SK-N-SH (cell line): ENCODE data around the gene COL23A1. TPM values are rescaled to one million over a fixed set of nuclear protein-coding genes. Genes with fewer than 3 reads are reported as not detected.

Experiments
- CTCF ChIA-PET: fragments of 300-600, 350-600 bp; formaldehyde crosslinking; extraction: SDS; loops from one replicate; lab custom pipeline; 2021; lab: Yijun Ruan, JAX
- POLR2A ChIA-PET: fragments of 350-600 bp; sonication (Branson Sonifier 250); formaldehyde crosslinking; extraction: SDS; loops from one replicate; lab custom pipeline; 2020; ENCODE audit warnings: antibody characterized with exemption, inconsistent platforms; lab: Yijun Ruan, JAX
- DNase-seq: peaks from one replicate; pipeline ENCODE4 v3.0.0; 2012
- H2AFZ ChIP-seq: fragments of 200-600 bp; sonication (generic); 2 replicates; pipeline ENCODE4 v1.8.1; 2016; ENCODE audit warnings: antibody characterized with exemption, mild to moderate bottlenecking, low read depth
- H3F3A ChIP-seq: fragments of 200-600 bp; sonication (generic); replicated peaks from 2 replicates; pipeline ENCODE3; 2016; ENCODE audit warnings: antibody characterized with exemption, mild to moderate bottlenecking; ENCODE audit not compliant: insufficient read depth
- H3K27ac ChIP-seq, 2 experiments: fragments of 200-500 bp in 1 of 2; fragments of 200-600 bp in 1 of 2; sonication (Bioruptor generic) in 1 of 2; sonication (generic), shearing (Covaris generic) in 1 of 2; 2 replicates each; pipeline versions ENCODE4 v1.5.1 to v1.6.1; 2014 to 2016; ENCODE audit warnings: low read depth in 2 of 2, inconsistent platforms in 1 of 2, low read length in 1 of 2, mild to moderate bottlenecking in 1 of 2, mixed read lengths in 1 of 2
- H3K27me3 ChIP-seq: fragments of 200-600 bp; sonication (generic), shearing (Covaris generic); 2 replicates; pipeline ENCODE4 v1.6.1; 2016; ENCODE audit warnings: mixed run types; ENCODE audit not compliant: insufficient read depth
- H3K36me3 ChIP-seq, 2 experiments: fragments of 200-500 bp in 1 of 2; fragments of 200-600 bp in 1 of 2; sonication (Bioruptor generic) in 1 of 2; sonication (generic) in 1 of 2; replicated peaks in 1 of 2; 2 replicates each; pipeline versions ENCODE3 to v1.5.1; 2014 to 2016; ENCODE audit warnings: low read length in 1 of 2, mild to moderate bottlenecking in 1 of 2; ENCODE audit not compliant: insufficient read depth in 2 of 2, control insufficient read depth in 1 of 2
- H3K4me1 ChIP-seq, 2 experiments: fragments of 200-500 bp in 1 of 2; fragments of 200-600 bp in 1 of 2; sonication (Bioruptor generic) in 1 of 2; sonication (generic), shearing (Covaris generic) in 1 of 2; 2 replicates each; pipeline versions ENCODE4 v1.5.1 to v1.6.1; 2014 to 2016; ENCODE audit warnings: low read depth in 1 of 2, low read length in 1 of 2, mixed run types in 1 of 2; ENCODE audit not compliant: insufficient read depth in 2 of 2, control insufficient read depth in 1 of 2
- H3K4me2 ChIP-seq: fragments of 200-600 bp; sonication (generic), shearing (Covaris generic); 2 replicates; pipeline ENCODE4 v1.6.1; 2017; ENCODE audit warnings: mixed run types
- H3K4me3 ChIP-seq, 2 experiments: fragments of 200-500 bp in 1 of 2; fragments of 200-600 bp in 1 of 2; sonication (Bioruptor generic) in 1 of 2; sonication (generic), shearing (Covaris generic) in 1 of 2; 2 replicates each; pipeline versions ENCODE4 v1.5.1 to v1.8.1; 2014 to 2016; ENCODE audit warnings: low read depth in 2 of 2, inconsistent platforms in 1 of 2, low read length in 1 of 2, mild to moderate bottlenecking in 1 of 2, mixed read lengths in 1 of 2, moderate library complexity in 1 of 2
- H3K79me2 ChIP-seq: fragments of 200-600 bp; sonication (generic); 2 replicates; pipeline ENCODE4 v1.8.1; 2017; ENCODE audit warnings: mild to moderate bottlenecking; ENCODE audit not compliant: insufficient read depth
- H3K9ac ChIP-seq: fragments of 200-600 bp; sonication (generic); 2 replicates; pipeline ENCODE4 v1.6.1; 2017; ENCODE audit warnings: mixed run types
- H3K9me2 ChIP-seq: fragments of 200-600 bp; sonication (generic); 2 replicates; pipeline ENCODE4 v1.6.1; 2017; ENCODE audit warnings: mixed run types
- H3K9me3 ChIP-seq: fragments of 200-600 bp; sonication (generic); 2 replicates; pipeline ENCODE4 v1.6.1; 2017; ENCODE audit warnings: mixed run types, mild to moderate bottlenecking, moderate library complexity
- H4K20me1 ChIP-seq: fragments of 200-600 bp; sonication (generic); 2 replicates; pipeline ENCODE4 v1.6.1; 2017; ENCODE audit warnings: mild to moderate bottlenecking, mixed run types; ENCODE audit not compliant: insufficient read depth
- EZH2phosphoT487 ChIP-seq: fragments of 200-600 bp; sonication (generic); IDR thresholded peaks from 2 replicates; pipeline ENCODE4 v1.6.1; 2017; ENCODE audit warnings: low read depth, mixed run types, mild to moderate bottlenecking, antibody characterized with exemption, moderate library complexity, borderline replicate concordance
- FOXM1 ChIP-seq: IDR thresholded peaks from 2 replicates; pipeline ENCODE4 v1.4.0; 2012; ENCODE audit warnings: low read depth, mild to moderate bottlenecking
- GATA2 ChIP-seq: sonication (generic); formaldehyde crosslinking; IDR thresholded peaks from 2 replicates; pipeline ENCODE4 v1.5.0; 2020; ENCODE audit warnings: mild to moderate bottlenecking, missing genetic modification reagents
- JUND ChIP-seq: IDR thresholded peaks from 2 replicates; pipeline ENCODE4 v1.4.0; 2012
- NRF1 ChIP-seq: IDR thresholded peaks from 2 replicates; pipeline ENCODE4 v1.6.1; 2012; ENCODE audit warnings: low read depth, mild to moderate bottlenecking, low read length
- RXRA ChIP-seq: IDR thresholded peaks from 2 replicates; pipeline ENCODE4 v1.4.0; 2012; ENCODE audit warnings: low read depth, mild to moderate bottlenecking, borderline replicate concordance
- whole genome bisulfite sequencing: methylation state at CpG from one replicate; pipeline ENCODE4 v1.1.6; 2017; ENCODE audit warnings: low lambda C conversion rate; 5-methylcytosine and 5-hydroxymethylcytosine counted together
- polyA plus RNA-seq, 3 experiments: library from polyadenylated mRNA; depleted of rRNA; stranded (reverse); fragments of >200 nt; gene quantifications; 2 replicates each; pipeline ENCODE4 v1.2.3, GENCODE V29; 2012
- TF ChIP-seq, protein P1 (sequence below): fragments of 150-350 bp; IDR thresholded peaks from 2 replicates; pipeline ENCODE4 v1.6.1; 2017; ENCODE audit warnings: antibody characterized with exemption, low read length, low read depth, borderline replicate concordance
- TF ChIP-seq, protein P2 (sequence below): IDR thresholded peaks from 2 replicates; pipeline ENCODE4 v1.4.0; 2012; ENCODE audit warnings: low read depth
- TF ChIP-seq, protein P3 (sequence below): fragments of 200-600 bp; sonication (generic); IDR thresholded peaks from 2 replicates; pipeline ENCODE4 v1.6.1; 2017; ENCODE audit warnings: antibody characterized with exemption, mild to moderate bottlenecking, moderate library complexity
- TF ChIP-seq, protein P4 (sequence below): fragments of 150-350 bp; IDR thresholded peaks from 2 replicates; pipeline ENCODE4 v1.6.1; 2016; ENCODE audit warnings: mild to moderate bottlenecking, low read depth, low read length

The COL23A1 gene
- polyA plus RNA-seq, 1 of the 3 experiments (the other 2 are of a cell fraction): 0.10 TPM

DNA sequence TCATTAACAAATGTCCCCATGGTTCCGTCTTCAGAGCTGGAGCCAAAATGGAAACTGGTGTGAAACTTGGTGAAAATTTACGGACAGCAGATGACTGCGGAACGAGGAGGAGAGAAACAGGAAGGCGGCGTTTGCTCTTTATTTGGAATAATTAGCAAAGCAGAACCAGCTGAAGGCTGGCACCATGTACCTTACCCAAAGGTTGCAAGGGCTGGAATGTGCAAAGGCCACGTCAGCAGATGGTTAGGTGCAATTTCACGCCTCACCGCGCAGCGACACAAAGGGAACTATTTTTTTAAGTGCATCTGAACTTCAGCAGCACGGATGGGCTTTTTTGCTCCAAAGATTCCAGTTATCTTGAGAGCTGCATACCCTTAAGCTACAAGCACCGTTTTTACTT lies 127.4 kb downstream of the COL23A1 start:
- Histone ChIP-seq H3F3A (no peaks in the 10 kb centered on the region), H3K9me3 (no peaks in the 10 kb centered on the region), H3K4me2 (no peak overlapping the region), H3K79me2 (no peaks in the 10 kb centered on the region), H2AFZ (no peak overlapping the region), H3K4me1 (peaks cover 0 to 46% of the 10 kb centered on the region in 2 experiments; a peak in 1 of 4 replicates)
- no peak for DNase-seq
- TF ChIP-seq RXRA (no peak), EZH2phosphoT487 (no peak), FOXM1 (no peak), GATA2 (CRISPR knock-in tag) (no peak)
- TF ChIP-seq, protein P1, sequence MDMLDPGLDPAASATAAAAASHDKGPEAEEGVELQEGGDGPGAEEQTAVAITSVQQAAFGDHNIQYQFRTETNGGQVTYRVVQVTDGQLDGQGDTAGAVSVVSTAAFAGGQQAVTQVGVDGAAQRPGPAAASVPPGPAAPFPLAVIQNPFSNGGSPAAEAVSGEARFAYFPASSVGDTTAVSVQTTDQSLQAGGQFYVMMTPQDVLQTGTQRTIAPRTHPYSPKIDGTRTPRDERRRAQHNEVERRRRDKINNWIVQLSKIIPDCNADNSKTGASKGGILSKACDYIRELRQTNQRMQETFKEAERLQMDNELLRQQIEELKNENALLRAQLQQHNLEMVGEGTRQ: no peak
- TF ChIP-seq, protein P2, sequence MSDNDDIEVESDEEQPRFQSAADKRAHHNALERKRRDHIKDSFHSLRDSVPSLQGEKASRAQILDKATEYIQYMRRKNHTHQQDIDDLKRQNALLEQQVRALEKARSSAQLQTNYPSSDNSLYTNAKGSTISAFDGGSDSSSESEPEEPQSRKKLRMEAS: no peak
- TF ChIP-seq, all 33 proteins: peak for 0
- no peak overlapping the region; a peak in 1 of 4 replicates for H3K27ac ChIP-seq
- WGBS: 56% methylated on average over 13 of the region's 13 CpGs
- ChIA-PET CTCF (interaction anchor here (1.0 to 6.7 kb wide), 4 partner anchors 12 to 182 kb away, joined by 3 to 38 read pairs (median 23); partner anchors contain the start of gene COL23A1), POLR2A (no interaction called here)
- no peak overlapping the region for H3K4me3 ChIP-seq
- no peaks in the 10 kb centered on the region for H3K36me3 ChIP-seq
- H4K20me1 ChIP-seq: no peaks in the 10 kb centered on the region
- no peaks in the 10 kb centered on the region for H3K9me2 ChIP-seq
- no peaks in the 10 kb centered on the region for H3K27me3 ChIP-seq
- no peak overlapping the region for H3K9ac ChIP-seq

DNA sequence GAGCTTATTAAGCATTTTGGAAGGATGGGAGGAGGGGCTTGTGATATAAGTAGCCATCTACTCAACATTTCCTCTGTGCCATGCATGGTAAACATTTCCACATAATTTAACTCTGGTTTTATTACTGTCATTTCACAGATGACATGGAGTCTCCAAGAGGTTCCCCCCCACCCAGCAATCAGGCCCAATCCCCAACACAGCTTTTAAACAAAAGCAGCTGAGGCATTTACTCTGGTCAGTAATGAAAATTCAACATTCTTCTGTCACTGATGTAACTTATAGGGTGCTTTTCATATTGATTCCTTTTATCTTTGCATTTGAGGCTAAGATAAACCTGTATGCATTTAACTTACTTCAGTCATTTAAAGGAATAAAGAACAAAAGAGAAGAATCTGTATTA lies 128.1 kb downstream of the COL23A1 start:
- no peak overlapping the region for H3K4me2 ChIP-seq
- H3K9ac ChIP-seq: no peak overlapping the region
- H3K9me3 ChIP-seq: no peaks in the 10 kb centered on the region

More for the DNA sequence above, 128.1 kb downstream of the COL23A1 start:
- ChIA-PET POLR2A (interaction anchor here (2.2 kb wide), 1 partner anchor 13 kb away, joined by 7 read pairs; no protein-coding TSS in a partner anchor), CTCF (interaction anchor here (1.0 to 6.7 kb wide), 17 partner anchors 8 to 227 kb away, joined by 3 to 38 read pairs (median 10); partner anchors contain the start of gene COL23A1)
- no peak overlapping the region for H3K4me3 ChIP-seq
- TF ChIP-seq JUND (no peak), NRF1 (no peak)
- TF ChIP-seq, protein P3, sequence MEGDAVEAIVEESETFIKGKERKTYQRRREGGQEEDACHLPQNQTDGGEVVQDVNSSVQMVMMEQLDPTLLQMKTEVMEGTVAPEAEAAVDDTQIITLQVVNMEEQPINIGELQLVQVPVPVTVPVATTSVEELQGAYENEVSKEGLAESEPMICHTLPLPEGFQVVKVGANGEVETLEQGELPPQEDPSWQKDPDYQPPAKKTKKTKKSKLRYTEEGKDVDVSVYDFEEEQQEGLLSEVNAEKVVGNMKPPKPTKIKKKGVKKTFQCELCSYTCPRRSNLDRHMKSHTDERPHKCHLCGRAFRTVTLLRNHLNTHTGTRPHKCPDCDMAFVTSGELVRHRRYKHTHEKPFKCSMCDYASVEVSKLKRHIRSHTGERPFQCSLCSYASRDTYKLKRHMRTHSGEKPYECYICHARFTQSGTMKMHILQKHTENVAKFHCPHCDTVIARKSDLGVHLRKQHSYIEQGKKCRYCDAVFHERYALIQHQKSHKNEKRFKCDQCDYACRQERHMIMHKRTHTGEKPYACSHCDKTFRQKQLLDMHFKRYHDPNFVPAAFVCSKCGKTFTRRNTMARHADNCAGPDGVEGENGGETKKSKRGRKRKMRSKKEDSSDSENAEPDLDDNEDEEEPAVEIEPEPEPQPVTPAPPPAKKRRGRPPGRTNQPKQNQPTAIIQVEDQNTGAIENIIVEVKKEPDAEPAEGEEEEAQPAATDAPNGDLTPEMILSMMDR: no peak
- TF ChIP-seq, protein P4, sequence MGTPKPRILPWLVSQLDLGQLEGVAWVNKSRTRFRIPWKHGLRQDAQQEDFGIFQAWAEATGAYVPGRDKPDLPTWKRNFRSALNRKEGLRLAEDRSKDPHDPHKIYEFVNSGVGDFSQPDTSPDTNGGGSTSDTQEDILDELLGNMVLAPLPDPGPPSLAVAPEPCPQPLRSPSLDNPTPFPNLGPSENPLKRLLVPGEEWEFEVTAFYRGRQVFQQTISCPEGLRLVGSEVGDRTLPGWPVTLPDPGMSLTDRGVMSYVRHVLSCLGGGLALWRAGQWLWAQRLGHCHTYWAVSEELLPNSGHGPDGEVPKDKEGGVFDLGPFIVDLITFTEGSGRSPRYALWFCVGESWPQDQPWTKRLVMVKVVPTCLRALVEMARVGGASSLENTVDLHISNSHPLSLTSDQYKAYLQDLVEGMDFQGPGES: no peak
- TF ChIP-seq, all 33 proteins: peak for 0
- Histone ChIP-seq H3K9me2 (no peaks in the 10 kb centered on the region), H4K20me1 (no peaks in the 10 kb centered on the region), H3K79me2 (no peaks in the 10 kb centered on the region), H3K27me3 (no peaks in the 10 kb centered on the region), H3K27ac (no peak overlapping the region; a peak in 1 of 4 replicates), H2AFZ (no peak overlapping the region), H3K4me1 (peaks cover 0 to 39% of the 10 kb centered on the region in 2 experiments; a peak in 1 of 4 replicates), H3F3A (no peaks in the 10 kb centered on the region), H3K36me3 (no peaks in the 10 kb centered on the region)
- no peak for DNase-seq
